CD4-positive, alpha-beta T cell (primary cell): ENCODE measurements around the gene KCNH2. TPM values are rescaled to one million over a fixed set of nuclear protein-coding genes. Genes with fewer than 3 reads are reported as not detected.
A peak's percentile ranks its signal among the peaks of the same experiment; 100 is the strongest.

Experiments used
- ATAC-seq: fragments of 200-7000 bp; cut with Tn5 transposase; one replicate; pipeline ENCODE4 v1.10.0; 2022; ENCODE audit warnings: mild to moderate bottlenecking; ENCODE audit not compliant: poor library complexity
- CTCF ChIA-PET: fragments of 350-600 bp; sonication (Branson Sonifier 250); formaldehyde crosslinking; loops from one replicate; lab custom pipeline; 2021; ENCODE audit warnings: antibody characterized with exemption, inconsistent platforms; lab: Charles Lee
- POLR2A ChIA-PET: fragments of 350-600 bp; sonication (Branson Sonifier 250); formaldehyde crosslinking; loops from one replicate; lab custom pipeline; 2021; ENCODE audit warnings: antibody characterized with exemption, inconsistent platforms; lab: Charles Lee
- DNase-seq, 14 experiments: peaks; one replicate each; pipeline ENCODE4 v3.0.0-alpha.2; 2013 to 2020; ENCODE audit warnings: mixed read lengths in 2 of 14
- H3K27ac ChIP-seq, 2 donors: one replicate each; pipeline versions ENCODE4 v1.5.1 to v1.7.0; 2013; ENCODE audit warnings: low read length in 2 of 2, low read depth in 1 of 2, mild to moderate bottlenecking in 1 of 2
- H3K27me3 ChIP-seq, 2 experiments: 1 replicate in 1 of 2; 2 replicates in 1 of 2; pipeline versions ENCODE4 v1.6.1 to v1.7.0; 2013; ENCODE audit warnings: low read length in 2 of 2, control low read depth in 1 of 2, mild to moderate bottlenecking in 1 of 2, moderate library complexity in 1 of 2; ENCODE audit not compliant: insufficient read depth in 2 of 2, control insufficient read depth in 1 of 2
- H3K36me3 ChIP-seq: one replicate; pipeline ENCODE4 v1.6.1; 2013; ENCODE audit warnings: low read length, control low read depth; ENCODE audit not compliant: insufficient read depth
- H3K4me1 ChIP-seq: one replicate; pipeline ENCODE4 v1.6.1; 2013; ENCODE audit warnings: low read length, control low read depth; ENCODE audit not compliant: insufficient read depth
- H3K4me3 ChIP-seq: one replicate; pipeline ENCODE4 v1.5.1; 2013; ENCODE audit warnings: mild to moderate bottlenecking, low read length, moderate library complexity
- H3K9me3 ChIP-seq, 2 experiments: 1 replicate in 1 of 2; 2 replicates in 1 of 2; pipeline versions ENCODE4 v1.6.1 to v1.7.0; 2013; ENCODE audit warnings: low read length in 2 of 2, mild to moderate bottlenecking in 2 of 2, control low read depth in 1 of 2, moderate library complexity in 1 of 2; ENCODE audit not compliant: control insufficient read depth in 1 of 2, insufficient read depth in 1 of 2
- H3K27ac Mint-ChIP-seq: one replicate; pipeline ENCODE4 v1.8.0; 2020; ENCODE audit warnings: mixed read lengths
- H3K27me3 Mint-ChIP-seq: one replicate; pipeline ENCODE4 v1.8.0; 2021; ENCODE audit warnings: mixed read lengths
- H3K36me3 Mint-ChIP-seq: one replicate; pipeline ENCODE4 v1.8.0; 2021; ENCODE audit warnings: low read depth, mixed read lengths
- H3K4me1 Mint-ChIP-seq: one replicate; pipeline ENCODE4 v1.8.0; 2021; ENCODE audit warnings: low read depth, mixed read lengths
- H3K4me3 Mint-ChIP-seq: one replicate; pipeline ENCODE4 v1.8.0; 2020; ENCODE audit warnings: mild to moderate bottlenecking, mixed read lengths
- H3K9me3 Mint-ChIP-seq: one replicate; pipeline ENCODE4 v1.8.0; 2020; ENCODE audit warnings: mixed read lengths
- CTCF ChIP-seq: fragments of 200-600 bp; IDR thresholded peaks from one replicate; pipeline ENCODE4 v1.8.0; 2022; ENCODE audit warnings: antibody characterized with exemption, mild to moderate bottlenecking
- intact Hi-C, 2 experiments: fragments of 100-400 bp; cut with DNase I in 1 of 2; cut with micrococcal nuclease in 1 of 2; formaldehyde crosslinking; loops; one replicate each; pipeline versions ENCODE4 v1.15.1 to v1.9.0; 2023 to 2025; cut with DNase I, micrococcal nuclease
- total RNA-seq, 174 experiments: library from RNA in 2 of 174; stranded (reverse) in 2 of 174; gene quantifications; one replicate each; pipeline ENCODE4 v1.2.3 and lab custom pipeline; 2021 to 2026

KCNH2 gene
- total RNA-seq, 2 experiments from 2014 or later: 1.9 to 2.3 TPM

- Histone ChIP-seq H3K27ac (peak overlapping the region; percentile 74 to 79), H3K4me3 (peak overlapping the region; percentile 52), H3K27me3 (no peaks in the 10 kb centered on the region), H3K36me3 (no peaks in the 10 kb centered on the region), H3K4me1 (peaks cover 75% of the 10 kb centered on the region), H3K9me3 (peaks cover 0 to 6% of the 10 kb centered on the region in 2 experiments)
- DNase-seq (peak; percentile 53 to 88 (median 74)), ATAC-seq (peak; percentile 18)
- Mint-ChIP-seq H3K9me3 (no peaks in the 10 kb centered on the region), H3K4me3 (peak overlapping the region; percentile 87), H3K36me3 (peaks cover 8% of the 10 kb centered on the region), H3K27me3 (no peaks in the 10 kb centered on the region), H3K4me1 (peaks cover 71% of the 10 kb centered on the region), H3K27ac (peak overlapping the region; percentile 88)
- CTCF ChIA-PET: interaction anchor here (0.6 to 1.7 kb wide), 7 partner anchors 10 to 1822 kb away, joined by 3 to 12 read pairs (median 5); partner anchors contain the start of gene ABCB8
- POLR2A ChIA-PET: interaction anchor here (0.7 to 8.5 kb wide), 9 partner anchors 10 to 110 kb away, joined by 3 to 77 read pairs (median 6); partner anchors contain the start of gene ABCB8
- intact Hi-C loops: no loop called here
- TF ChIP-seq CTCF: peak; percentile 67
These were observed 30.6 kb upstream of the KCNH2 start for GRCh38 chr7:151008511-151009323.

- Mint-ChIP-seq H3K27ac (peak overlapping the region; percentile 88), H3K4me3 (peak overlapping the region; percentile 87), H3K27me3 (no peaks in the 10 kb centered on the region), H3K4me1 (peaks cover 67% of the 10 kb centered on the region), H3K36me3 (peaks cover 8% of the 10 kb centered on the region), H3K9me3 (no peaks in the 10 kb centered on the region)
- Histone ChIP-seq H3K9me3 (peaks cover 0 to 4% of the 10 kb centered on the region in 2 experiments), H3K36me3 (no peaks in the 10 kb centered on the region), H3K4me3 (peak overlapping the region; percentile 52), H3K27me3 (no peaks in the 10 kb centered on the region), H3K27ac (peak overlapping the region; percentile 74 to 79), H3K4me1 (peaks cover 69% of the 10 kb centered on the region)
- POLR2A ChIA-PET: interaction anchor here (0.7 to 8.5 kb wide), 9 partner anchors 10 to 110 kb away, joined by 3 to 77 read pairs (median 6); partner anchors contain the start of gene ABCB8
- CTCF ChIA-PET: interaction anchor here (0.6 to 1.7 kb wide), 8 partner anchors 9 to 1822 kb away, joined by 3 to 12 read pairs (median 4); partner anchors contain the start of gene ABCB8
- ATAC-seq: peak; percentile 55
- DNase-seq: peak in 4 of 14 experiments; percentile 69 to 83 (median 75)
- TF ChIP-seq CTCF: no peak
- intact Hi-C loops: no loop called here
These were observed 30.0 kb upstream of the KCNH2 start for GRCh38 chr7:151008143-151008510.

- DNase-seq: peak in 1 of 14 experiments; percentile 33
- H3K4me1 Mint-ChIP-seq: peaks cover 61% of the 10 kb centered on the region
- H3K36me3 Mint-ChIP-seq: peaks cover 8% of the 10 kb centered on the region
- peak overlapping the region; percentile 16 to 37 for H3K27ac ChIP-seq
- no peaks in the 10 kb centered on the region for H3K9me3 ChIP-seq
- H3K4me1 ChIP-seq: peaks cover 63% of the 10 kb centered on the region
- no peaks in the 10 kb centered on the region for H3K36me3 ChIP-seq
- no peaks in the 10 kb centered on the region for H3K27me3 Mint-ChIP-seq
- peak overlapping the region; percentile 87 for H3K4me3 Mint-ChIP-seq
- no peak for TF ChIP-seq CTCF
- no peaks in the 10 kb centered on the region for H3K9me3 Mint-ChIP-seq
- intact Hi-C loops: no loop called here
- H3K27me3 ChIP-seq: no peaks in the 10 kb centered on the region
- POLR2A ChIA-PET: interaction anchor here (1.3 to 8.5 kb wide), 7 partner anchors 11 to 32 kb away, joined by 3 to 77 read pairs (median 11); partner anchors contain the start of gene ABCB8
- peak overlapping the region; percentile 88 for H3K27ac Mint-ChIP-seq
- CTCF ChIA-PET: interaction anchor here (1.1 to 1.7 kb wide), 3 partner anchors 10 to 21 kb away, joined by 4 to 12 read pairs (median 5); partner anchors contain the start of gene ABCB8
- H3K4me3 ChIP-seq: peak overlapping the region; percentile 52
- no peak for ATAC-seq
These were observed 29.4 kb upstream of the KCNH2 start for GRCh38 chr7:151007469-151007898.
